NCI-H2171 treated with DMSO at 0.1 percent for 48 hours (cell line): Measurements from ENCODE around the gene ALPL.

Source experiments
- DNase-seq: peaks from one replicate; lab custom pipeline; 2025; lab: John Stamatoyannopoulos, UW

ALPL gene

DNA sequence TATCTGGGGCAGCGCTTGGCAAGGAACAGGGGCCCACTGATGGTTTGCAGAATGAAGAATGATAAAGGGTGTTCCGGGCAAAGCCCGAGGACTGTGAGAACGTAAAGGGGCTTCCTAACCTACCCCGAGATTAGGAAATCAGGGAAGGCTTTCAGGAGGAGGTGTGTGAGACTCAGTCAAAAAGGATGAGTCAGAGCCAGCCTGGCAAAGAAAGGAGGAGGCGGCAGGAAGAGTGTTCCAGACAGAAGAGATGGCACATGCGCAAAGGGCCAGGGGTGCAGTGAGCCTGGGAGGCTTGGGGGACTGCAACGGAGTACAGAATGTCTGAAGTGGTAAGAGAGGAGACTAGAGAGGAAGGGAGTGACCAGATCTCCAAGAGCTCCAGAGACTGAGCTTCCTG is 89.7 kb downstream of the ALPL start:
- no peak for DNase-seq

GRCh38 chr1:21599402-21599801 is 90.2 kb downstream of the ALPL start:
- DNase-seq = no peak

GRCh38 chr1:21601278-21602048 is 92.2 kb downstream of the ALPL start:
- DNase-seq = no peak

DNA sequence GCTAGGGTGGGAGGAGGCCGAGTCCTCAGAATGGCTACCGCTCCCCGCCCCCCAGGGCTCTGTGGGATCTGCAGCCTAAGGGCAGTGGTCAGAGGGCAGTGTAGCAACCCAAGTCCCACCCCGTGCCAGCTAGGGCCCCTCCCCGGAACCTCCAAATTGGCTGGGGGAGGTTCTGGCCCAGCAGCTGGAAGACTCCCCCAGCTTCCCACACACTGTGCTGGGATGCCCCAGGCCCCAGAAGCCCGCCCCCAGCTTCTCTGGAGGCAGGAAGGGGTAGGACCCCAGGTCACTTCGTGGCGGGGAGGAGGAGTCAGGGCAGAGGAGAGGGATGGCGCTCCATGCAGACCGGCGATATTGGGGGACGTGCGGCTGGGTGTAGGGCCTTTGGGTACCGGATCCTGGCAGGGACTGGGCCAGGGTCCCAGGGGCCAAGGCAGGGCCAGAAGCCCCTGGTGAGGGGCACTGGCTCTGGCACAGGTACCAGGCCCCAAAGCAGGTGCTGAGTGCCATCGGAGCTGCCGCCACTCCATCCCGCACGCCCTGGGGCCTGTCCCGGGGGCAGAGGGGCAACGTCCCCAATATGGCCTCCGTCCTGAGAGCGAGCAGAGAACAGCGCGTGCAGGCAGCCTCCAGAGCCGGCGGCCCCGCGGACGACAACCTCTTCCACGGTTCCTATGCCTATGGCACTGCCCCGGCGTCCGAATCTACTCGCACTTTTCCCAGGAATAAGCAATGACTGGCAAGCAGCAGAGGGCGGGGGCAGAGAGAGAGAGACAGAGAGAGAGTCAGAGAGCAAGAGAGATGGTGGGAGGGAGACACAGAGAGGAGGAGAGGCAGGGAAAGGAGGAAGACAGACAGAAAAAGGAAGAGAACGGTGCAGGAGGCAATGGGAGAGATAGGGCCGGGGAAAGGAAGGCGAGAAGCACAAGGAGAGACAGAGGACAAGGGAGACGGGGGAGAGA is 94.2 kb downstream of the ALPL start:
- DNase-seq = no peak

DNA sequence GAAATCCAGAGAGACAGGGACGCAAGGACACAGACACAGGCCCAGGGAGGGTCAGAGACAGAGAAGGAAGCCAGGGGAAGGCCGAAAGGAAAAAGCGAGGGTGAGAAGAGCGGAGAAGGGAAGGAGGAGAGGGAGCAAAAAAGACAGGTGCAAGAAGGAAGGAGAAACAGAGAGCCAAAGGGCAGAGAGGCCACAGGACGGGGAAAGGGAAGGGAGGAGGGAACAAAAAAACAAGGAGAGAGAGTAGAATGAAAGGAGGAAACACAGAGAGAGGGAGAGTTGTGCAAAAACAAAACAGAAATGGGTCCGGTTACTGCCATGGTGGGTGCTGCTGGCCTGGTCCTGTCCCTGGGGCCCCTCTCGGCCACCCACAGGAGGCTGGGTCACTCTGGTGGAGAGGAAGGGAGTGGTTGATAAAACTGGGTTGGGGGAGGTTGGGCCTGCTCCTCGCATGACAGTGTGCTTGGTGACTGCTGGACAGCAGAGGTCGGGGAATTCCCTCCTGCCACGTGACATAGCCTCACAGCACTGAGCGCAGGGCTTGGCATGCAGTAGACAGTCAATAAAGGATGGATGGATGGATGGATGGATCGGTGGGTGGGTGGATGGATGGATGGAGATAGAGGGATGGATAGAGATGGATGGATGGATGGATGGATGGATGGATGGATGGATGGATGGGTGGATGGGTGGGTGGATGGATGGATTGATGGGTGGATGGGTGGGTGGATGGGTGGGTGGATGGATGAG is 95.2 kb downstream of the ALPL start:
- no peak for DNase-seq

GRCh38 chr1:21605012-21605715 is 95.9 kb downstream of the ALPL start:
- no peak for DNase-seq

DNA sequence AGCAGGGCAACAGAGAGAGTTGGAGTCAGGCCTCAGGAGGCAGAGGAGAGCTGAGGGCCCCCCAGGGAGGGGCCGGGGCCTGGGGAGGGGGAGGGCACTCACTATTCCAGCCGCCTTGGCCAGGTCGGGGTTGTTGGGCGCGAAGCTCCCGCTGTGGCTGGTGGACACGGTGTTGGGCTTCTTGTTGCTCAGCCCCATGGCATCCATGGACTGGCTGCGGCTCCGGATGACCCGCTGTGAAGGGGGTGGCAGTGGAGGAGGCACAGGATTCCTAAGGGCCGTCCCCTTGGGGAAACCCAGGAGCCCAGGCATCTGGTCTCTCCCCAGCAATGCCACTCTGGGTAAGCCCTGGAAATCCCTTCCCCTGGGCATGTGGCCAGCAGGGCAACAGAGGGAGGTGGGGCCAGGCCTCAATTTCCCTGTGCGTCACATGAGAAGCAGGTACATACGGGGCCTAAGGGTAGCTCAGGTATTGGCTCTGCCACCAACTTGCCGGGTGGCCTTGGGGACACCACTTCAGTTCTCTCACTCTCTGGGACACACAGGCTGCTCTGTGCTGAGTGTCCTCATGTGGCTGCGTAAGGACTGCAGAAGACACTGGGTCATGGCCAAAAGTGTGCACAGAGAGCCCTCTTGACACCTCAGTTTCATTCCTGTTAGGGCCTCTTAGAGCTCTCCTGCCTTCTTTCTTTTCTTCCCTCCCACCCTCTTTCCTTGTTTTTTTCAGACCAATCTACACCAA is 96.9 kb downstream of the ALPL start:
- DNase-seq = no peak

DNA sequence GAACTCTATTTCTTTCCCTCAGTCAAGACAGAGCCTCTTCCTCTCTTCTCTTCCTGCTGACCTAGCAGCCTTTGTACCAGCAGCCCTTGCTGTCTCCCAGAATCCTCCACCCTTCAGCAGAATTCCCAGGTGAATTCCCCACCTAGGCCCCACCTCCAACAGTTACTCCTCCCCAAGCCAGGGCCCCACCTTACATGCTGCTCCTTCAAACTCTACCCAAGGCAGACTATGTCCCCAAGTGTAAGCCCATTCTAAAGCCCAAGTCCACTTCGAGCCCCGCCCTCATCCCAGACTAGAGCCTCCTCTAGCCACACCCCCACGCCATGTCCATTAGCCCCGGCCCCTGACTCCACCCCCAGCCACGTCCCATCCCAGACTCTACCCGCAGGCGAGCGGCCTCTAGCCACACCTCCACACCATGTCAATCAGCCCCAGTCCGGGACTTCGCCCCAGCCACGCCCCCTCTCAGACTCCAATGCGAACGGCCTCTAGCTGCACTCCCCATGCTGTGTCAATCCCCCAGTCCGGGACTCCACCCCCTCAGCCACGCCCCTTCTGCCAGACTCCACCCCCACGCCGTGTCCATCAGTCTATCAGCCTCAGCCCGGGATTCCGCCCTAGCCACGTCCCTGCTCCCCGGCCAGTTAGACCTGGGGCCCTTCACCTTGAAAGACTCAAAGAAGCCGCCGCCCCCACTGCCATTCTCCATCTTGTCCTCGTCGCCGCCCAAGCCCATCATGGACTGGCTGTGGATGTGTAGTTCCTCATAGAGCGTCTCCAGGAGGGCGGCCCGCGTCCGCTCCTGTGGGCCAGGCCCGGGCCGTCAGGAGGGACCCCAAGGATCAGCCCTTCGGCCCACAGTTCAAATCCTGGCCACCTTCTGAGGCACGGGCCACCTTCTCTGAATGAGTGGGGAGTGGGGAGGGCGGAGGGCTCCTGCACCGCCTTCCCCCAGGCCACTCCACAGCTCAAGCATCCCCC is 98.6 kb downstream of the ALPL start:
- no peak for DNase-seq

DNA sequence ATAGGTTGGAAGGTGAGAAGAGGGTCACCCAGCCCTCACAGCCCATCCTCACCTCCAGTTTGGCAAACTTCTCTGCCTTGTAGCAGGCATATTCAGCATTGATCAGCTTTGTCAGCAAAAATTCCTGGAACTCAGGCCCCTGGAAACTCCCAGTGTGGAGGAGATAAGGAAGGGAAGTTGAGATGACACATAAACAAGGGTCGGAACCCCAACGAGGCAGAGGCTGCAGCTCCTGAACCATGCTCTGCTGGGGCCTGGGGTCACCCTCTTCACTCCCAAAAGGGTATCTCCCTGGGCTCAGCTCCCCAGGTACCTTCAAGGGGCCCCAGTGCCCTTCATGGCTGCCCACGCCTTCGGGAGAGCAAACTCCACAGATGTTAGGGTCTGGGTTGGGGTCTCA is 99.6 kb downstream of the ALPL start:
- DNase-seq = no peak

GRCh38 chr1:21610027-21610426 is 100.8 kb downstream of the ALPL start:
- DNase-seq = no peak

DNA sequence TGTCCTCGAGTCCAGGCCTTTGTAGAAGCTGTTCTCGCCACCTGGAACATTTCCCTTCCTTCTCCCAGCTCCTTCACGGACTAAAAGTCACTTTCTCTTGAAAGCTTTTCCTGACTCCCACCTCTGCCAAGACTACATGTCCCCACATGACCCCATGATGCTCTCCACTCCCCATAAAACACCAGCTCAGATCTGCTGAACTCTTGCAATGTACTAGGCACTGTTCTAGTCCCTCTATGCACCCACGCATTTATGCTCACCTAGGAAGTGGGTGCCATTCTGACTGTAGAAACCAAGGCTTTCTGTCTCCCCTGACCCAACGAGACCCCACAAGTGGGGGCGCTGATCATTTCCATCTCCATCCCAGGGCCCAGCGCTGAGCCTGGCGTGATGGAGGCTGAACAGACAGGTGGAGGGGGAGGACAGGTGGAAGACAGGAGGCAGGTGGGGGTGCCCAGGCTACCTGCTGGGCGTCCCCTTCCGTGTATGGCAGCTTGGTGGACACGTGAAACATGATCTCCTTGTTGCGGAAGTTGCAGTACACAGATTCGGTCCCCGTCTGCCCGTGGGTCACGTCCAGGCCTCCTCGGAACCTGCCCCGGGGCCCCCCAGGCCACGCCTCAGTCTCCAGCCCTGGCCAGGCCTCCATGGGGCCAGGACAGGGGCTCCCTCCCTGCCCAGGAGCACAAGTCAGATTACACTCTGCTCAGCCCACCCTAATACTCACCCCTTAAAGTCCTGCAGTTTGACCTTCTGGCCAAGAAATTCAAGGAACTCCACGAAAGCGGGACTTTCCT is 102.0 kb downstream of the ALPL start:
- DNase-seq = no peak

GRCh38 chr1:21612057-21612456 is 102.8 kb downstream of the ALPL start:
- no peak for DNase-seq

- DNase-seq = peak; percentile 72
Observed at GRCh38 chr1:21613072-21613867, 104.0 kb downstream of the ALPL start.

DNA sequence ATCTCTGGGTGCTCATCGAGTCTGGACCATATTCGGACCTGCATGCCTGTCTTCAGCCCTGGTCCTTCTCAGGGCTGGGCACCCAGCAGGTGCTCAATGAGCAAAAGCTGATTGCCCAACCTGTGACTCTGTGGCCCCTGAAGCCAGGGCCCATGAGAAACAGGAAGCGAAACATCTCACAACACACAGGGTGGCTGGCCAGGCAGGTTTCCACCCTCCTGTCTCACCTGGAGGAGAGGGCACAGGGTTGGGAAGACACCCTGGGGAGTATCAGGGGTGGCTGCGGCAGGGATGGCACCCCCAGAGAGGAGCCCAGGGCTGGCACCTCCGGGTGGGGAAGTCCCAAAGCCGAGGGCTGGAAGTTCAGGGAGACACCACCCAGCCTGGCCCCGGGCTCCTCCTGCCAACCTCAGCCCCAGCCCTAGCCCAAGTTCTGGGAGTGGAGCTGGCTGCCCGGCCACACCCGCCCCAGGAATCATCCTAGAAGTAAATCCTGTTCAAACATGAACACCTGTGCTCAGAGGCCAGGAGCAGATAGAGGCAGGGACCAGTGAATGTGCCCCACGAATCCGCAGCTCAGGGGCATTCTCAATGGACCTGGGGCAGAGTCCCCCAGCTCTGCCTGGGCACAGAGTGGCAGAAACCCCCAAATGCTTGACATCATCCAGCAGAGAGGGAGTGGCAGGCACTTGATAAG is 105.3 kb downstream of the ALPL start:
- DNase-seq = no peak

DNA sequence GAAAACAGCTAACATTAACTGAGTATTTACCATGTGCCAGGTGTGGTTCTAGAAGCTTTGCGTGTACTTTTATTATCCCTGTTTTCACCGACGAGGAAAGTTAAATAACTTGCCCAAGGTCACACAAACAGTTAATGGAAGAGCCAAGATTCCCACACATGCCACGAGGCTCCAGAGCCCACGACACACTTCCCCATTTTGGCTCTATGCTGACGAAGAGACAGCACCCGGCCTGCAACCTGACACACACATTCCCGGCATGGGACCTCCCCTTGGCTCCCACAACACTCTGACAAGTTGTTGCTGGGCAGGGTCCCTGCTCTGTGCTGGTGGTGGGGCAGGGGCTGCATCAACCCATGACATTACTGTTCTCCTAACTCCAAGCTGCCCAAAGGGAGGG is 107.1 kb downstream of the ALPL start:
- no peak for DNase-seq

DNA sequence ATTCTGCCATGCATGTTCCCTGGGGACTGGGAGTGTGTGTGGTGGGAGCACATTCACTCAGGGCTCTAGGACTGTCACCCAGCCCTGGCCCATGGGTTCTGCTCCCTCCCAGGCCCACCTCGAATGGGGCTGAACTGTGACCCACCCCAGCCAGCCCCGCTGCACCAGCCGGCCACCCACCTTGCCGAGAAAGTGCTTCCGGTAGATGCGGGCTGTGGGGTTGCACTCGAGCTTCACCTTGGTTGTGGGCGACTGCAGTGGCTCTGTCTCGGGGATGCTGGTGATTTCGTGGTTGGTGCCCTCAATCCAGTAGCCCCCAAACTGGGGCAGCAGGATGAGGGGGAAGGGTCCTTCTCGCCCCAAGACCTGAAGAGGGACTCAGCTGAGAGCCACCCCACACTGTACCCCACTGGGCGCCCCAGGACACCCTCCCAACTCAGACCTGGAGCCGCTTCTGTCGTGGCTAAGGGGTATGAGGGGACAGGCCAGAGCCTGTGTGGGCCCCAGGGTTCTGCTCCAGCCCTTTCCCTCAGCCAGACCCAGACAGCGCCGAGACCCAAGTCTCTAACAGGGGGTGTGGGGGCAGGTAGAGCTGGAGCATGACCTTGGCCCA is 108.0 kb downstream of the ALPL start:
- no peak for DNase-seq

- no peak for DNase-seq
Observed at GRCh38 chr1:21618059-21618458, 108.8 kb downstream of the ALPL start.
